Mammary epithelial cell (primary cell): ENCODE measurements around the gene RTL10.

Experiments
- EZH2 ChIP-seq: IDR thresholded peaks from 2 replicates; pipeline ENCODE4 v1.6.1; 2012; ENCODE audit warnings: low read length, inconsistent platforms, borderline replicate concordance
- TF ChIP-seq, protein P1 (sequence below), 2 donors: IDR thresholded peaks in 1 of 2; conservative IDR thresholded peaks in 1 of 2; 2 replicates each; pipeline ENCODE4 v1.5.1; 2011 to 2012; ENCODE audit warnings: inconsistent platforms in 2 of 2, low read length in 2 of 2, mild to moderate bottlenecking in 2 of 2, control low read depth in 1 of 2, low read depth in 1 of 2; ENCODE audit not compliant: insufficient read depth in 1 of 2; ENCODE audit errors: extremely low read depth in 1 of 2

GRCh38 chr22:19834599-19834998 is 20.1 kb downstream of the RTL10 start:
- TF ChIP-seq, protein P1, sequence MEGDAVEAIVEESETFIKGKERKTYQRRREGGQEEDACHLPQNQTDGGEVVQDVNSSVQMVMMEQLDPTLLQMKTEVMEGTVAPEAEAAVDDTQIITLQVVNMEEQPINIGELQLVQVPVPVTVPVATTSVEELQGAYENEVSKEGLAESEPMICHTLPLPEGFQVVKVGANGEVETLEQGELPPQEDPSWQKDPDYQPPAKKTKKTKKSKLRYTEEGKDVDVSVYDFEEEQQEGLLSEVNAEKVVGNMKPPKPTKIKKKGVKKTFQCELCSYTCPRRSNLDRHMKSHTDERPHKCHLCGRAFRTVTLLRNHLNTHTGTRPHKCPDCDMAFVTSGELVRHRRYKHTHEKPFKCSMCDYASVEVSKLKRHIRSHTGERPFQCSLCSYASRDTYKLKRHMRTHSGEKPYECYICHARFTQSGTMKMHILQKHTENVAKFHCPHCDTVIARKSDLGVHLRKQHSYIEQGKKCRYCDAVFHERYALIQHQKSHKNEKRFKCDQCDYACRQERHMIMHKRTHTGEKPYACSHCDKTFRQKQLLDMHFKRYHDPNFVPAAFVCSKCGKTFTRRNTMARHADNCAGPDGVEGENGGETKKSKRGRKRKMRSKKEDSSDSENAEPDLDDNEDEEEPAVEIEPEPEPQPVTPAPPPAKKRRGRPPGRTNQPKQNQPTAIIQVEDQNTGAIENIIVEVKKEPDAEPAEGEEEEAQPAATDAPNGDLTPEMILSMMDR (conservative IDR thresholded peaks at IDR 0.05 in 1 of 2, IDR thresholded peaks at IDR 0.05 in 1 of 2; ENCODE audit: extremely low read depth in 1 of 2, insufficient read depth in 1 of 2, low read depth in 1 of 2, low read length in 2 of 2): no peak
- TF ChIP-seq EZH2: no peak
